GM21423 (cell line): Measurements from ENCODE around the gene SLC6A7.

ENCODE experiments used
- ATAC-seq: cut with Tn5 transposase; IDR thresholded peaks from one replicate; pipeline ENCODE4 v1.9.1; 2021; ENCODE audit warnings: mild to moderate bottlenecking, moderate library complexity; ENCODE audit not compliant: unreplicated experiment

Gene SLC6A7

GRCh38 chr5:150255659-150256409 is 66.0 kb downstream of the SLC6A7 start:
- no peak for ATAC-seq

- no peak for ATAC-seq
Observed at GRCh38 chr5:150256410-150257064, 66.7 kb downstream of the SLC6A7 start.

GRCh38 chr5:150257424-150257823 is 67.6 kb downstream of the SLC6A7 start:
- no peak for ATAC-seq

- no peak for ATAC-seq
Observed at GRCh38 chr5:150258130-150258529, 68.3 kb downstream of the SLC6A7 start.
